GM19025 (cell line): Measurements from ENCODE around the gene HECW1.

ENCODE experiments used
- ATAC-seq: cut with Tn5 transposase; IDR thresholded peaks from one replicate; pipeline ENCODE4 v1.9.1; 2021; ENCODE audit warnings: mild to moderate bottlenecking, low read depth, moderate library complexity; ENCODE audit not compliant: unreplicated experiment

Gene HECW1

DNA sequence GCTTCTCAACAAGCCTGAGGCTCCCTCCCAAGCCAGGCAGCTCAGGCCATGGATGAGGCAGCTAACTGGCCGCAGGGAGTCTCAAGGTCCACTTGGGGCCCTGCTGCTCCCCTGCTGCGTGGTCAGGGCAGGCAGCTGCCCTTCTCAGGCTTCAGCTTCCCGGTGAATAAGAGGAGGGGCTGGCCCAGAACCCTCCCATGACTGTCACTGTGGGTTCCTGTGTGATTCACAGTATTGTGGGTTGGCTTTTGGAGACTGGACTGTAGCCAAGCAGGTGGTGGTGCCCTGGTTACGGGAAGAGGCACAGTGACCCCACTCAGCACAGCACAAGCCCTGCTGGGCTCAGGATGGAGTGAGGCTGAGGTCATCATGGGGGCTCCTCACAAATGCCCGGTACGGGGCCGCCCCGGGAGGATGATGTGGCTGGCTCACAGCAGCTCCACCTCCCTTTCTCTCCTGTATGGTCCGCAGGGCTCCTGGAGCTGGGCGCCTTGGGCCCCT is 189.8 kb downstream of the HECW1 start:
- ATAC-seq: no peak

DNA sequence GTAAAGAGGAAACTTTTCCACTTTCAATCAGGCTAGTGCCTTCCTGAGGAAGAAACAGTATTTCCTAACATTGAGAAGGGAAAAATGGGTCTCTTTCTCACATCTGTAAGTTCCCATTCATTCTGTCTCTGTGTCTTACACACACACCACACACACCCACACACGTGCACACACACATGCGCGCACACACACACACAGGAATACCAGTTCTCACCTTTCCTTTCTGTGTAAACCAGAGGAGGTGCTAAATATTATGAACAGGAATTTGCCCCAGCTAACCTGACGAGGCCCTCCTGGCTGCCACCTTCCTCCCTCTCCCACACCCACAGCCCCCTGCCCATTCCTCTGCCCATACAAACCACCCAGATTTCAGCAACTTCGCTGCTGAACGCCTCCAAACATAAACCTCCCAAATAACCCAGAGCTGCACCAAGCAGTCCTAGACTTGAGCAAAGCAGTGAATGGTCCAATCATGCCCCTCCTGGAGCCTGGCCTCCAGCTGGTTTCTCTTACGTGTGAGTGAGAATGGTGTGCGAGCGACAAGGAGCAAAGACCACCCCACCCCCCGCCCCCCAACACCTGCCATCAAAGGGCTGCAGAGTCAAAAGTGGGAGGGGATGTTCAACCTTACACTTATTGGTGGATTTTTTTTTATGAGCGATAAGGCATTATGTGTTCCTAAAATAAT is 190.5 kb downstream of the HECW1 start:
- no peak for ATAC-seq

DNA sequence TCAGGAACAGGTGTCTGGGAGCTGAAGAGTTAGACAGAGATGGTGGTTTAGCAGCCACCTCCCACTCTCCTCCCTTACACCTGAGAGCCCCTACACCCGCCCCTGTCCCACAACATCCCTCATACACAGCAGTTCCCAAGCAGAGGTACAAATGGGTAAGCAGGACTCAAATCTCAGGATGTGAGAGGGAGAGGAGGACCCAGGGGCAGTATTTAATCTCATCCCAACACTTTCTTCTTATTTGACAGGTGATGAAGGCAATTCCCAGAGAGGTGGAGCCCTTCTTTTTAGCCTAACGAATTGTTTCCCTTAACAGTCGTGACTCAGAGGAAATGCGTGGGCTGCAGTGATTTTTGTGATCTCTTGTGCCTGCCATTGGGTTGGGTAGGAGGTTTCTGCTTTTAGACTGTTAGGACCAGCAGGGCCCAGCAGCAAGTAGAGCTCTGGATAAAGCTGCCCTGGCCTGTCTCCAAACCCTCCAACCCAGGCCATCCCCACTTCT is 191.3 kb downstream of the HECW1 start:
- no peak for ATAC-seq

DNA sequence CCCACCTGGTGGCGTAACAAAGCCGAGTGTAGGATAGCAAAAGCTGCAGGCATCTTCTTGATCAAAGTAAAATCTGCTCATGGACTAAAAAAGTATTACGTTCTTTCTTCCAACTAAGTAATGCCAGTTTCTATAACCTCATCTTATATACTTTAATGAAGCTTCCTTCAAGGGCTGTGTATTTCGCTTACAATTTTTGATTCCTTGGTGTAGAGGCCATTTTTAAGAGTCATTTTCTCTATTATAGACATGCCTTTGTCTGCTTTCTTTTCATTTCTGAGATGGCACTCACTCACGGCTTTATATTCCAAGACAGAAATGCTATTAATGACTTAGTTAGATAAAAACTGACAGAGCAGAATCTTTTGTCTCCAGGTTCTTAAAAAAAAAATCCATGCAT is 194.0 kb downstream of the HECW1 start:
- no peak for ATAC-seq

DNA sequence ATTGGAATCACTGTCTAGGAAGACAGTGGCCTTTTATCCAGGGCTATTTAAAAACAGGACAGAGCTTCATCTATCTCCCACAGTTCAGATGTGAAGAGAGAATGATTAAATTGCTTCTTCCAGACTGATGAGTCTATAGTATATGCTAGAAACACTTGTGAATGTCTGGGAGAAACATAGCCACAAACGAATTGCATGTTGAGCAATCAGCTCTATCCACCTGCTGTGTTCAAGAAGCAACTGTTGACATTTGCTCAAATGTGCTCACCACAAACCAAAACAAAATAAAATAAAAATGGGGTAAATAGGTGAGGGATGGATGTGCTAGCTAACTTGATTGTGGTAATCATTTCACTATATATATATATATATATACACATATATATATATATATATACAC is 195.1 kb downstream of the HECW1 start:
- ATAC-seq: no peak

DNA sequence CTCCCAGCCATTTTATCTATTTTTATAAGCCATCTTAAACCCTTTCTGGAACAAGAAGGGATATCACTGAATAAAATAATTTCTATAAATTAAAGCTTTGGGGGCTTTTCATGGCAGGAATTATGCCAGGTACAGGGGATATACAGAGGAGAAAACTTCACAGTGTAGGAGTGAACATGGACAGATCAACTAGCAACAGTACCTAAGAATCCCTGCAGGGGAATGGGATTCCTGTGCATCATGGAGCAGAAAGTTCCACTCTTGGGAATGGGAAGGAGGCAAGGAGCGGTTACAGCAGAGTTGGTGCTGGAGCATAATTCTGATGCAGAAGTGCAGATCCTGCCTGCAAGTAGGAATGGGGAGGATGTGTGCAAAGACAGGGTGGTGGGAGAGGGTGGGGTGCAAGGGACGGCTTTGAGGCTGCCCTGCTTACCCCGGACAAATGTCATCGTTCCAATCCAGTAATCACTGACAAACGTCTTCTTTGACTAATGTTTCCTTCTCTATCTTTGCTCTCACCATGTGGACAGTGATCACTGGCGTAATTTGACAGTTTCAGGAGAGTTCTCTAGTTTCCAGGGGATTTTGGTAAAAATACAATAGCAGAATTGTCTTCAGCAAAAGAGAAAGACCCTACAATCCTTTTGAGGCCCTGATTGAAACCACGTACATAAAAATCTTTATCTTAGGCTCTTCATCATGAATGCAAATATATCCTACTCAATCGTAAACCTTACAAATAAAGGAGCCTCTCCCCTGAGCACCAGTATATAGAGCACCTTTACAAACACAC is 196.7 kb downstream of the HECW1 start:
- ATAC-seq: peak; percentile 66

DNA sequence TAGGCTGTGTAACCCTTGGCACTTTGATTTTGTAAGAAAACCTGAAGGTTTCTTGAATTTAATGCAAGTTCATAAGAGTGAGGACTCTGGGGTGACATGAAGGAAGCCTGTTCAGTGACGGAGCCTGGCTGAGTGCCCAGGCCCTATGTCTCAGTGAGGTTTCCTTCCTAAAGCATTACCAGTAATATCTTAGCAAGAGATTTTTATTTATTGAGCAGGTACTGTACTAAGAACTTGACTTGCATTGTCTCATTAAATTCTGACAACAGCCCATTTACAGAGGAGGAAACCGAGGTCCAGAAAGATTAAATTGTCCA is 197.2 kb downstream of the HECW1 start:
- ATAC-seq: peak; percentile 31

DNA sequence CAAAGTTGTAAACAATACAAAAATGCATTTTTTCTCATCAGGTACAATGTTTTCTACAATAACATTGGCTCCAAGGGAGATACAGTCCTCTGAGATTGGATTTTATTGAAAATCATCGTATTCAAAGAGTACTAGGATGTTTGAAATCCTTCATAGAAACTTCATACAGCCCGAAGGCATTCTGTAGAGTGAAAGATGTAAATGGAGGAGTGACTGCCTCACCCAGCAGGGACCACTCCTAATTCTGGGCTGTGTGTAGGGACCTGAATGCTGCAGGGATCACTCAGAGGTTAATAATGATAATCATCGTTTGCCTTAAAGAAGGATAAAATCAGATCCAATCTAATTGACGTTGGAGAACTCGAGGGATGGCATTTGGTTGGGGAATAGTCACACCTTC is 198.6 kb downstream of the HECW1 start:
- ATAC-seq: no peak

DNA sequence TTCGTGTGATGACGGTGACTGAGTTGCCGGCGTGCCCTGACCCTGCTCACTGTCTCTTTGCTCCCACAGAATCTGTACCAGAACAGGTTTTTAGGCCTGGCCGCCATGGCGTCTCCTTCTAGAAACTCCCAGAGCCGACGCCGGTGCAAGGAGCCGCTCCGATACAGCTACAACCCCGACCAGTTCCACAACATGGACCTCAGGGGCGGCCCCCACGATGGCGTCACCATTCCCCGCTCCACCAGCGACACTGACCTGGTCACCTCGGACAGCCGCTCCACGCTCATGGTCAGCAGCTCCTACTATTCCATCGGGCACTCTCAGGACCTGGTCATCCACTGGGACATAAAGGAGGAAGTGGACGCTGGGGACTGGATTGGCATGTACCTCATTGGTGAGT is 199.2 kb downstream of the HECW1 start:
- ATAC-seq: no peak

DNA sequence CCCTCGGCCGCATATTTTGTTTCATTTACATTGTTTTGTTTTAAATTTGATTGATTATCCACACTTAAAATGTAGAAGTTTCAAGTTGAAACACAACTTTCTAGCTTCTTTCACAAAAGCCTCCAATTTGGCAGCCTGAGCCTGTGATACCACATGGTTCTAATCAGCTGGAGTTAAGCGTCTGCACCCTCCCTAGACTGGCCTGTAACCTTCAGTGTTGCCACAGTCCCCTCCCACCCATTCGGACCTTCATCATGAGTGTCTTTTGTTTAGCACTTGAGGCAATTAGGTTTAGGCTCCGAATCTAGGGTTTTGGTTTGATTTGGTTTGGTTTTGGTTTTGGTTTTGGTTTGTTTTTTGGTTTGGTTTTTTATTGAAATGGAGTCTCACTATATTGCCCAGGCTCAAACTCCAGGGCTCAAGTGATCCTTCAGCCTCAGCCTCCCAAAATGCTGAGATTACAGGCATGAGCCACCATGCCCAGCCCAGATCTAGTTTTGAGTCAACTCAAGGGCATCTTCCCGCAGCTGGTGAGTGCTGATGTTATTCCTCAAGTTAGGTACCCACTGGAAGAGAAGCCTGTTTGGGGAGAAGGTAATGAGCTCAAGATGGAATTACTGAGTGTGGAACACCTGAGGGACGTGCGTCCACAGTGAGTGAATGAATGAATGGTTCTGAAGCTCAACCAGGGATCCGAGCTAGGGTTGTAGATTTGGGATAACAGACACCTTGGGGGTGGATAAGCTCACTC is 201.4 kb downstream of the HECW1 start:
- no peak for ATAC-seq

DNA sequence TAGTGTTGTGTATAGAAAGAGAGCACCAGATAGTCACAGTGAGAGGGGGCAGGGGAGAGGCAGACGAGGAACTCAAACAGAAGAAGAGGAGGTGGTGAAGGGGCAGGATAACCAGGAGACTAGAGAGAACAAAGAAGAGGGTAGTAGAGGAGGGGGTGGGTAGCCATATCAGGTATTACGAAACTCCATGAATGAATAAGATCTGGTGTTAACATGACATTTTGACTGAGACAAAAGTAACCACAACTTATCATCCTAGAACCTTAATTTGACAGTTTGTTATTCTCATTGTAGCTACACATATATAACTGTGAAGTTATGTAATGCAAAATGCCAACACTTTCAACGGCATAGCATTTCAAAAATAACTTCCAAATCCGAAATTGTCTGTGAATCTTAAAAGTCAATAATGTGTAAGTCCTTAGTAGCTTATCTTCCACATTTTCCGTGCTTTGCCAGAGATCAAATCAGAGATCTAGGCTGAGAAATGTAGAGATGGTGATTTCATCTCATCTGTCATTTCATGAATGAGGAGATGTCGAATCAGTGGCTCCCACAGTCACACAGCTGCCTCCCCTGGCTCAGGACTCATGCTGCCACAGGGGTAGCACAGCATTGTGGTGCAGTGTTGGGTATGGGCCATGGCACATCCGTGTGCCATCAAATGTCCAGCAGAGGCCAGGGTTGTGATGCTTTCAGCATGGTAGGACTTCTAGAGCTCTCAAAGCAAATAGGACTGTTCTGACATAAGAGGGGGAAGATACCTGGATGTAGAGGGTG is 202.1 kb downstream of the HECW1 start:
- ATAC-seq: no peak

DNA sequence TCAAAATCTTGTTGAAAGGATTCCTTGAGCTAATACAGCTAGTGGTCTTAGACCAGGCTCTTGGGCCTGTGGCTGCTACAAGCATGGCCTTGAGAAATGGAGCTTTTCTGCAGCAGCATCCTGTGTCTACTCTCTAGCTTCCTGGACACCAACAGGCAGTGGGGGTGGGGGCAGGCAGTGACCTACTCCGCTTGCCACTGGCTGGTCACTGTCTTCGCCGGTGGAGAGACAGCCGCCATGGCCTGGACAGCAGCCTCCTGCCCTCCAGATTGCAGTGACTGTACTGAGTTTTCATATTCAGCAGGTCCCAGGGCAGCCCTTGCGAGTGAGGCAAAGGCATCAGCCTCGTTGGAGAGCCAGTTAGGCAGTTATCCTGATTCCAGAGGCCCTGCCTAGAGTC is 204.6 kb downstream of the HECW1 start:
- no peak for ATAC-seq

DNA sequence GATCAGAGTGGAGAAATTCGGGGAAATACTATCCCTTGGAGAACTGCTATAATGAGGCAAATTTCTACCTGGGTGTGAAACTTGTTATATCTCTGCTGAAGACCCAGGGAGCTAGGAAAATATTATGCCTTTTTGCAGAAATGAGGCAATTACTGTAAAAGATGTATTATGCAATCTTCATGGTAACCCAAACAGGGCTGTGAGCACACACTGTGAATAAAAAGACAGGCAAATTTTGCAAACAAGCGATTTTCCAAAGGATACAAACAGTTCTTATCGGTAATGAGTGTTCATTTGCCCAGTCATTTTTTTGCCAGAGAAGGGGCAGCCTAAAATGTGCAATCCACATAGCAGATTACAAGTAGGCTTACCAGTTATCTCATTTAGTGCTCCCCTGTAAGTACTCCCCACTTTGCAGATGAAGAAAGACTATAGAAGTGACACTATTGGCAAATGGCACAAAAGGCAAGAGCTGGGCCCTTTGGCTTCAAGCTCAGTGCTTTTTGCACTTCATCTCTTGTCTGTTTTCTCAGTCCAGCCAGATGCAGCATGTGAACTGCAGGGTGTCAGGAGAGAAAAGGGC is 205.8 kb downstream of the HECW1 start:
- no peak for ATAC-seq

DNA sequence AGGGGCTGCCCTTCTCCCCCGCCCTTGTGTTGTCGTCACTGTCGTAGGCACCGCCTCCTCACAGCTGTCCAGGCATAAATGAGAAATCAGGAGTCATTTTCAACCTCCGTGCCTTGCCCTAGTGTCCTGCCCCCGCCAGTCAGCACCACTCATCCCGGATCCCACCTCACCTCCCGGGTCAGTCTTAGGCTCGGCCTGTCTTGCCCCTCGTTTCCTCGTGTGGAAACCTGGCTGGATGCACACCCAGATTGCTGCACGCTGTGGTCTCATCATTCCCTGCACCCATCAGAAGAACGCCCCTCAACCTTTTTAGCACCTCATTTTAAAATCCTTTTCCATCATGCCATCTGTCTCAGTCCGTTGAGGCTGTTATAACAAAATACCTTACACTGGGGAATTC is 213.1 kb downstream of the HECW1 start:
- no peak for ATAC-seq

DNA sequence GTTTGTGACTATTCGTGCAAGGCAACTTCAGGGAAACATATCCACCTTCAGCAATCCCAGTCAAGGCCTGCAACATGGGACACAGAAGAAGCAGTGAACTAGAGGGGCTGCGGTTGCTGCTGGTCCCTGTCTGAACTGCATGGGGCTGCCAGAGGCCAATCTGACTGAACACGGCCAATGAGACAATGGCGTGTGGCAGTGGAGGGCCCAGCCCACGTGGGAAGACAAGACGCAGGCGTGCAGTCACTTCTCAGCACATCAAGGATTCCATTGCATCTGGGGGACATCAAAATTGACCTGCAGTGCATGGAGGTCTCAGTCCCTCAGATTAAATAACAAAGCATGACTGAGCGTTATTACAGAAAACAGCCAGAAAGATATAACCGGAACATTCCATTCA is 215.9 kb downstream of the HECW1 start:
- ATAC-seq: no peak

DNA sequence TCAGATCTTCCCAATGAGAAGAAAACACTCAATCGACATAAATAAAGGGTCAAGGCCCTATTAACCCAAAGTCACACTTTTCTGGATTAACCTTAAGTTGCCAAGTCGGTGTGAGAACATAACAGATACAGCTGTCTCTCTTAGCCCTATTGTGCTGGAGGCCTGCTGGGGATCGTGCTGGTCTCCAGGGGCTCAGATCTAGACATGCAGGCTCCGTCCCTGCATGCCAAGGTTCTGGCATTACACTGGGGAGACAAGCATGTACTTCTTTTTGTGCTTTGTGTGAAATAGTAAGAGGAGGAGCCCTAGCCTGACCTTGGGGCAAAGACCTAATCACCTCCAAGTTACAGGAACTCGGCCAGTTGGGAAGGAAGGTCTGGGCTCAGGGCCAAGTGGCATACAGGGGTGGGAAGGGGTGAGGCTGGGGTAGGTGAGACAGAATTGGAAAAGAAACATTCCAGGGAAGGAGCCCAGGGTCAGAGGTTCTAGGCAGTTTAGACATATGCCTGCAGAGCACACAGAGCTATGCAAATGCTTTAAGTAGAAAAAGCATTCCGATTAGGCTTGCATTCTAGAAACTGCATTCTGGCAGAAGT is 216.4 kb downstream of the HECW1 start:
- ATAC-seq: no peak

DNA sequence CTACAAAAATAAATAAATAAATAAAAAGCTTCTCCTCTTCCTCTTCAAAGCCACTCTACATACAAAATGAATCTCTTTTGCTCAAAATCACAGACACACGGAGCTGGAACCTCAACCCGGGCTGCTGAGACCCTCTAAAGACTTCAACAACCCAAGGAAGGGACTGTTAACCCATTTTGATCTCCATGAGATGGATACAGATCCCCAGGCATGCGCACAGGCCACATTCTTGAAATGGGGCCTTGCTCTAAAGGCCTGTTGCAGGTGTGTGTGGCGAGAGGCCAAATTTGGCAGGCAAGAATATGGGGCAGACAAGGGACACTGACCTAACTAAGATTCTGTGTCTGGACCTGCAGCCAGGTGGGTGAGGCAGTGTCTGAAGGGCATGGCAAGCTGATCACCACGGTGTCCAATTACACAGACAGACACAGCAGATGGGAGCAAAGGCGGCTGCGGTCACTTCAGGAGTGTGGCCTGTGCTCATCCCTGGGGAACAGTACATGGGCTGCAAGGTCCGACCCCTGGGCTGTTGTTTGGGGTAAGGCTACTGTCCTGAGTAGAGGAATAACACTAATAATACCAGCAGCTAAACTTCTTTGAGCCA is 219.8 kb downstream of the HECW1 start:
- ATAC-seq: no peak

DNA sequence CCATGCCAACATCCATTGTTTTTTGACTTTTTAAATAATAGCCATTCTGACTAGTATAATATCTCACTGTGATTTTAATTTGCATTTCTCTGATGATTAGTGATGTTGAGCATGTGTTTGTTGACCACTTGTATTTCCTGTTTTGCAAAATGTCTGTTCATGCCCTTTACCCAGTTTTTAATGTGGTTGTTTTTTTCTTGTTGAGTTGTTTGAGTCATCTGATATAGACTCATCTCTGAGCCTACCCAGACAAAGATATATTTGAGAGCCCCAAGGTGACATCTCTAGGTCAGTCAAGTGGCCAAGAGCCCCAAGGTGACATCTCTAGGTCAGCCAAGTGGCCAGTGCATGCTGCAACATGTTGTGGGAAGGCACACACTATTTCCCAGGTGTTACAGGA is 224.7 kb downstream of the HECW1 start:
- no peak for ATAC-seq

DNA sequence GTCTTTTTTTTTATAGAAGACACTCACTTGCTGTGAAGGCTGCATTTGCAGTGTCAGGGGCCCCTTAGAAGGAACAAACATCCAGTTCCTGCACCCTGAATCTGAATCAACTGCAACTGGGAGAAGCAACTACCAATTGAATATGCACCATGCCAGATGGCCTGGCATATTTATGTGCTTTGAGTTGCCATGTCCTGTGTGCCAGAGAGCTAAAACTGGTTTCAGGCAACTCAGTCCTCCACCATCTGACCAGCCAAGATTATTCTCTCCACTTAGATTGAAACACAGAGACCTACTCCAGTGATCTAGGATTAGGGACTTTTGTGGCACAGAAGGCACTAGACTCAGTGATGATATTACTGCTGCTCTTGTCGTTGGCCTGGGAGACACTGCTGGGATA is 225.4 kb downstream of the HECW1 start:
- no peak for ATAC-seq
